GM21381 (cell line): Measurements from ENCODE around the gene WDR17.

Source experiments
- ATAC-seq: cut with Tn5 transposase; IDR thresholded peaks from one replicate; pipeline ENCODE4 v1.9.1; 2021; ENCODE audit warnings: mild to moderate bottlenecking, moderate library complexity; ENCODE audit not compliant: unreplicated experiment

The WDR17 gene

DNA sequence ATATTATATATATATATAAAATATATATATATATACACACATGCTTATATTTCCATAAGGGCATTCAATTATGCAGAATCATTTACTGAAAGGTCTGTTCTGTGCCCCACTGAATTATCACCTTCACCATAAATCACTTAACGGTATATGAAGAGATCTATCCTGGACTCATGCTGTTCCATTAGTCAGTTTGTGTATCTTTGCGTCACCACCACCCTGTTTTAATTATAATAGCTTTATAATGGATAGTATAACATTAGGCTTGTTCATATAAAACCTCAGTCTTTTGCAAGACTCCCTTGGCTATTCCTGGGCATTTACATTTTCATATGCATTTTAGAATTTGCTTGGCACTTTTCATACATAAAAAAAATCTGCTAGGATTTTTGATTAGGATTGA lies 19.1 kb downstream of the WDR17 start:
- ATAC-seq = no peak

DNA sequence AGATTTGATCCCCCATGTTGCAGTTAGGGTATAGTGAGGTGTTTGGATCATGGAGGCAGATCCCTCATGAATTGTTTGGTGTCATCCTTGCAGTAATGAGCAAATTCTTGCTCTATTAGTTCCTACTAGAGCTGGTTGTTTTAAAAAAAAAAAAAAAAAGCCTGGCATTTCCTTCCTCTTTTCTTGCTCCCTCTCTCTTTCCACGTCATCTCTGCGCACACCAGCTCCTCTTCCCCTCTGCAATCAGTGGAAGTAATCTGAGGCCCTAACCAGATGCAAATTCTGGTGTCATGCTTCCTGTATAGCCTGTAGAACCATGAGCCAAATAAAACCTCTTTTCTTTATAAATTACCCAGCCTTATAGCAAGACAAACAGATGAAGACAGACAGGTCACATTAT lies 24.5 kb downstream of the WDR17 start:
- ATAC-seq = peak; percentile 67

DNA sequence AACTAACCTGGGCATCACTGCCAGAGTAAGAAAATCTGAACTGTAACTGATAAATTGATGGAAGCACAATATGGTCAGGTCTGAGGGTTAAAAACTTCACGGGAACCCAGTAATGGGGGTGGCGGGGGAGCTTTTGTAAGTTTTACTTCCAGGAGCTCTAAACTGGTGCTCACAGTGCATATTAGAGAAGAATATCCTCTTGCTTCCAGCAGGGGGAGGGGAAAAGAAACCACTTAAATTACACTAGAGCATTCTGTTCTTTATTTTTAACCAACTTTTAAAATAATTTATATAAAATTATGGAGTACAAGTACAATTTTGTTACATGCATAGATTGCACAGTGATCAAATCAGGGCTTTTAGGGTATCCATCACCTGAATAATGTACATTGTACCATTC lies 33.7 kb downstream of the WDR17 start:
- no peak for ATAC-seq

DNA sequence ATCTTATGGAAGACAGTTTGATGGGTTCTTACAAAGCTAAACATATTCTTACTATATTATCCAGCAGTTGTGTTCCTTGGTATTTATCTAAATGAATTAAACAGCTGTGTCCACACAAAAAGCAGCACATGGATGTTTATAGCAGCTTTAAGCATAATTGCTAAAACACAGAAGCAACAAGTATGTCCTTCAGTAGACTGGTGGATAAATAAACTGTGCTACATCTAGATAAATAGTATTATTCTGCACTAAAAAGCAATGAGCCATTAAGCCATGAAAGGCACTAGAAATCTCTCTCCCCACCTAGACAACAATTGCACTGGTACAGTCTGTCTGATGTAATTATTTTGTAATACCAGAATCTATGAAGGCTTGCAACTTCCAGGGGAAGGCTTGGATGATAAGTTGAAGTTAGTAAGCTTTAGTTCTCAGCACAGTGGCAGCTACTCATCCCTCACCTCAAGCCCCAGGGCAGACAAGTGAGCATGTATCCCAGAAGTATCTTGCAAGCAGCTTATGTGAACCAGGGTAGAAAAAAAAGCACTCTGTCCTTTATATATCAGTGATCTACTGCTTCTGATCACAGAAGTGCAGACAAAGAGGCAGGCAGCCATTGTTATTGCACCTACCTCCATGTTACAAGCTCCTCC lies 36.9 kb downstream of the WDR17 start:
- no peak for ATAC-seq

DNA sequence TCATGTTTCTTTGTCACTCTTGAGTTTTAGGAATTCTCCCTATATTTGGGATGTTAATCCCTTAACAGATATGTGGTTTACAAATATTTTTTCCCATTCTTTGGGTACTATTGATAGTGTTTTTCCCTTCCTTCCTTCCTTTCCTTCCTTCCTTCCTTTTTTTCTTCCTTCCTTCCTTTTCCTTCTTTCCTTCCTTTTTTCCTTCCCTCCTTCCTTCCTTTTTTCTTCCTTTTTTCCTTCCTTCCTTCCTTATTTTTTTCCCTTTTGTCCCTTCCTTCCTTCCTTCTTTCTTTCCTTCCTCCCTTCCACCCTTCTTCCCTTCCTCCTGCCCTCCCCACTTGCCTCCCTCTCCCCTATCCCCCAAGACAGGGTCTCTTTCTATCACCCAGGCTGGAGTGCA lies 42.1 kb downstream of the WDR17 start:
- no peak for ATAC-seq

DNA sequence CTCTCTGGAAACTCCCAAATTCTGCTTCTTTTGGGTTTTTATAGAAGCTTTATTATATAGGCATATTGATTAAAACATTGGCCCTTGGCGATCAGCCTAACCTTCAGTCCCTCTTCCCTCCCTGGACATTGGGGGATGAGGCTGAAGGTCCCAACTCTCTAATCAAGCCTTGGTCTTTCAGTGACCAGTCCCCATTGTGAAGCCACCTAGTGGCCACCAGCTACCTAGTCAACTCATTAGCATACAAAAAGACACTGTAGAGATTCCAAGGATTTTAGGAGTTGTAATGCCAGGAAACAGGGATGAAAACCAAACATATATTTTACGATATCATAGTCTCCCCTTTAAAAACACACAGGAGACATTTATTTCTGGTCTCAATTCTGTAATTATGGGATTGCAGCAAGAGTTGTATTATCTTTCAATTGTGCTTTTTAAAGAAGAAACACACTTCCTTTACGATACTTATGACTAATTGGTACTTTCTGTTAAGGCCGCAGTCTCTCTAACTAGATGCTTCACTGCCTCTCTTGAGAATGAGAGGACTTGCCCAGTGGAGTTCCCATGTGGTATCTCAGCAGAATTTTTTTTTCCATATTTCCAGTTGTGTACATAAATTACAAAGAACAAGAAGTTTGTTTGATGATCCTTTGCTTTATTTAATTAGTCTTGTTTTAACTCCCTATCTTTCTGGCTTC lies 58.2 kb downstream of the WDR17 start:
- ATAC-seq = peak; percentile 100

DNA sequence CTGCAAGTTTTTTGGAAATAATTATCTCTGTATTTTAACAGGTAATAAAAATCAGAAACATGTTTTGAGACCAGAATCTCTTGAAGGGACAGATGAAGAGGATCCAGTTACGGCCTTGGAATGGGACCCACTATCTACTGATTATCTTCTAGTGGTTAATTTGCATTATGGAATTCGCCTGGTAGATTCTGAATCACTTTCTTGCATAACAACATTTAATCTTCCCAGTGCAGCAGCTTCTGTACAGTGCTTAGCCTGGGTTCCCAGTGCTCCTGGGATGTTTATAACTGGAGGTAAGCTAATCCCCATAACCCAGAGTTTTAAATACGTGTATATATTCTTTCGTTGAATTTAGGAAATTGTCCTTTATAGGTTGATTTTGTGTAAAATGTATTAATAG lies 59.4 kb downstream of the WDR17 start:
- ATAC-seq = no peak

DNA sequence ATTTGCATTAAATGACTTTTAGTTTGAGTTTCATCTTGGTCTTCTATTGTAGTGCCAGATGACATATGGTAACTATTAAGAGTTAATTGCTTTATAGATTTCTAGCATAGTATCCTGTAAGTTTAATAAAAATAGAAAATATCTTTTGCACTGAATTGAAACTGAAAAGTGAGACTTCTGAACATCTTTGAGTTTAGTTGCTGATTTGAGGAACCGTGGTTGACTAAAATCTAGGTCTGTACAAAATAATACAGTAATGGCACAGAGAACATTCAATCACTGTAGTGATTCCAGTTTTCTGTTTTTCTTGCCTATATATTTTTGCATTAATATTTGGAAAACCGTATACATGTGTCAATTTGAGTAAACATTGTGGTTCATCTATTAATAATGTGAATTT lies 69.0 kb downstream of the WDR17 start:
- peak; percentile 51 for ATAC-seq

DNA sequence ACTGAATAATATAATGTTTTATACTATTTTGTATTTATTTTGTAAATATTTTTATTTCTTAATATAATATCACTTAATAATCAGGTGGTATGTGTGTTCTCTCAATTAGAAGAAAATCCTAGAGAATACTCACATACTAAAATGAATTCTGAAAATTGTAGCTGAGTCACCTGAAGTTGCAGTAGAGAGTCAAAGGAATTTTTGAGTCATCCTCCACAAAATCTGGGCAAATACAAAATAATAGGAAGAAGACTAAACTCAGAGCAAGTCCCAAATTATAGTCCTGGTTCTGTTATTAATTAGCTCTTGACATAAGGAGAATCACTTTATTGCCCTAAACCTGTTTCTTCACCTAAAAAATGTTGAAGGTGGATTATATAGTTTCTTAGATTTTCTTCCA lies 72.0 kb downstream of the WDR17 start:
- no peak for ATAC-seq

DNA sequence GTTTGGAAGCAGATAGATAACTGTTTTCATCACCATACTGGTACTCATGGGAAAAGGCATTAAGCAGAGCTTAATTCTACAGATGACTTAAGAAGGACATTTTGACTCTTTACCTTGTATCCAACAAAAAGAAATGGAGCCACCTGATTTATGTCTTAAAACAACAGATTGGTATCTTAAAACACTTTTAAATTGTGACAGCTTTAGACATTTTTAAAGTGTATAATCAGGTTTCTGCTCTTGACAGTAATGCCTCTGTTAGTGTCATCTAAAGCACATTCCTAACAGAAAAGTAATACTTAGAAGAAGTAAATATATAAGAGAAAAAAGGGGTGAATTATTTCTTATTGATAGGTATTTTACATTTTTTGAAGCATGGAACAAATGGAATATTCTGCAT lies 73.9 kb downstream of the WDR17 start:
- no peak for ATAC-seq

DNA sequence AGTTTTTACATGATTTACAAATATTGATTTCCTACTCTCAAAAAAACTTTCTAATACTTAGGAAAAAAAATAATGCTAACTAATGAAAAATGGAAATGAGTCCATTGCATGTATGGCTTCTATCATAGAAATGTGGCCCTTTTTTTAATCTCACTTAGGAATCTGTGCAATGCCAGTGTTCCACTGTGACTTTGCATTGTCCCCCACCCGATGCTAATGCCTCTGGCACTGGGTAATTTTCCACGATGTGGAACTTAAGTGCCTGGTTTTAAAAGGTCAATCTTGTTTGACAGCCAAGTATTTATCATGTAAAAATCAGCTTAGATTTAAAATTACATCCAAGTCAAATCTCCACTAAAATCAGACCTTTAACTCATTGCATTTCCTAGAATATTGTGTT lies 76.6 kb downstream of the WDR17 start:
- no peak for ATAC-seq

DNA sequence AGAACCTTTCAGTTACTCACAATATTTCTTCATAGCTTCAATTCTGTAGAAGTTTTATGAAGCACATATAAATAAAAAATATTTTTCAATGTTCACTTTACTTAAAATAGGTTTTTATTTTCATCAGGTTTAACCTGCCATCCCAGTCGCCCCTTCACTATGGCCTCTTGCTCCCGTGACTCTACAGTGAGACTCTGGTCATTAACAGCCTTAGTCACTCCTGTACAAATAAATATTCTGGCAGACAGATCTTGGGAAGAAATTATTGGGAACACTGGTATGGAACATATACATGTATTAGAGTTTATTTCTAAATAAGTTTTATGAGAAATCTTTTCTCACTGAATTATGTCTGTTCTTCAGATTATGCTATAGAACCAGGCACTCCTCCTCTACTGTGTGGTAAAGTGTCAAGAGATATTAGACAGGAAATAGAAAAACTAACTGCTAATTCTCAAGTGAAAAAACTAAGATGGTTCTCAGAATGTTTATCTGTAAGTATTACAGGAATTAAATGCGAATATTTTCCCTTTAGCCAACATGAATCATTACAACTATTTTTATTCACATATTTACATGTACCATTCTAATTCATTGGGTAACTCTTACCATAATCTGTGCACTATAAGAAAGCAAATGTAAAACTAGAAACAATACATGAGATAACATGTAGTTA lies 84.2 kb downstream of the WDR17 start:
- no peak for ATAC-seq

DNA sequence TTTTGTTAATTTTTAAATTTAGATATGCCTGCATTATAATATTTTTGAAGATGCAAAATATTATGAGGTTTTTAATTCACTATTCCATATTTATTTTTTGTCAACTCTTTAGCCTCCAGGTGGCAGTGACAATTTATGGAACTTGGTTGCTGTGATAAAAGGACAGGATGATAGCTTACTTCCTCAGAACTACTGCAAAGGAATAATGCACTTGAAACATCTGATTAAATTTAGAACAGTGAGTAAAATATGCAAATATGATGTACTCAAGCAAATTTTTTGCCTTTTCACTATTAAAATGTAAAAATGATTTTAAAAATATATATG lies 84.7 kb downstream of the WDR17 start:
- no peak for ATAC-seq

DNA sequence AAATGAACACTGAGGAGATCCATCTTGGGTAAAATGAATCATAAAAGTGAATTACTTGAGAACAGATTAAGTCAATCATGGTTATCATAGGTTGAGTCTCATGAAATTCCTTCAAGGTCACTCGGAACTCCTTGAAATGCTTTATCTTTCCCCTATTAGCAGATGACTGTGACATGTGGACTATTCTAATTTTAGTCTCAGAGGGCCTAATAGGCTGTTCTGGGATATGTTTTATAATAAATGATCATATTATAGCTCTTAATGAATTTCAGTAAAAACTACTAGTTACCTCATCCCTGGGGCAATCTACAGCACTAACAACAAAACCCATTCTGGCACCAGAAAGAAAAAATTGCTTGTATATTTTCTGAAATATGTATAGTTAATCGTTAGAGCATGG lies 85.1 kb downstream of the WDR17 start:
- ATAC-seq = no peak

DNA sequence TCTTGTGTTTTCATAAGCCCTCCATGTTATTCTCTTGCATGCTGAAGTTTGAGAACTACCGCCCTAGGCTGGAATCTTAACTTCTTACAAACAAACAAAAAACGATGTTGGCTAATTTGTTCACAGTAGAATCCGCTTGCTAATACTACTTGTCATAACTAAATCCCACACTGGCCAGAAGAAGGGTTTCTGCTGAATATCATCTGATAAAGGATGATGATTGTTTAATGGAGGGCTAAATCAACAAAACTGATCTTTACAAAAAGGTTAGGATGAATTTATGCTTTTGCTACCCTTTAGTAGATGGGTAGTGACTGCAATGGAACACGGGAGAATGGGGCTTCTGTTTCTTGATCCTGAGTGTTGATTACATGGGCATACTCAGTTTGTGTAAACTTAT lies 87.5 kb downstream of the WDR17 start:
- ATAC-seq = no peak

DNA sequence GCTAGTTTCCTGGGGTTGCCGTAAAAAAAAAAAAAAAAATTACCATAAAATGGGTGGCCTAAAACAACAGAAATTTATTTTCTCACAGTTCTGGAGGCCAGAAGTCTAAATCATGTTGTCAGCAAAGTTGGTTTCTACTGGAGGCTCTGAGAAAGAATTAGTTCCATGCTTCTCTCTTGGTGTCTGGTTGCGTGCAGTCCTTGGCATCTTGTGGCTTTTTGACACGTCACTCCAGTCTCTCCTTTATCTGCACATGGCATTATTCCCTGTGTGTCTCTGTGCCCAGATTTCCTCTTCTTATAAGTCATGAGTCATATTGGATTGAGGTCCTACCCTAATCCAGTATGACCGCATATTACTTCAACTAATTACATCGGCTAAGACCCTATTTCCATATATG lies 91.0 kb downstream of the WDR17 start:
- ATAC-seq = no peak

DNA sequence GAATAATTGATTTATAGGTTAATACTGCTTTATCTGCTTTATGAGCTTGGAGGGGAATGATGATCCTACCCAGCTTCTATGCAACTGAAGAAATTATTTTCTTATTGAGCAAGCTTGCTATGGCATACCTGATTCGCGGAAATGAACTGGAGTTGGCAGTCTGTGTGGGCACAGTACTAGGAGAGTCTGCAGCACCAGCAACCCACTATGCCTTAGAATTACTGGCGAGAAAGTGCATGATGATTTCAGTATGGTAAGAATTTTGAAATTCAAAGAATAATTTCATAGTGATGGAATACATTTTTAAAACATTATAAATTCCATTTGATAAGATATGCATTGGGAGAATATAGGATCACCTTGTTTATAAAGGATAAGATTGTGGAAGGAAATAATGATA lies 97.4 kb downstream of the WDR17 start:
- ATAC-seq = no peak

DNA sequence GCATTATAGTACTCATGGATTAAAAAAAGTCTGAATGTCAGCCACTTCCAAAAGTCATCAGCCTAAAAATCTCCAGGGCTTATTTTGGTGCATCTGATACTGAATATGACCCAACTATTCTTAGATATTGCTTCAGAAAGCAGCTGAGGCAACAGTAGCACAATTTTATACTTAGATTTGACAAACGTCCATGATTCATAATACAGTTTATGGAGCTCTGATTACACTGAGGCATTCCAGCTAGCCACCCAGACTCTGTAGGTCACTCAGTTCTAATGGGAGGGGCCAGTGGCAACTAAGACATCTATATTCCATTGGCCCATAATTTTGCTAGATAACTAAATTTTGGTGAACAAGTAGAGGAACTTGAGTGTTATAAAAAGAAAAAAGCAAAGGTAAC lies 119.4 kb downstream of the WDR17 start:
- ATAC-seq = no peak

DNA sequence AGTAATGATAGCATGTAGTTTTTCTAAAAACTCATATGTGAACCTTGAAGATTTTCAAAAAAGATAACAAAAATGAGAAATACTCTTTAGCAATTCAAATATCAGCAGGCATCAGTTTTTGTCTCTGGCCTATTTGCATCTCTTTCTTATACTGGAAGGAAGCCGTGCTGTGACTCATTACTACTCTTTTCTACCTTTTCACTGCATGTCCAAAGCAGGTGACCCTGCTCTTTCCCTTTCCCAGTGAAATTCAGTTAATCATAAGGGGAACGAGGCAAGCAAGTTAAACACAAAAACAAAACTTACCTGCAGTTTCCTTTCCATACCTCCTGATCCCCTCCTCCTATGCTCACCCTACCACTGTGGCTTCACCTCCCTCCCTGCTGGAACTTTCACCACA lies 120.4 kb downstream of the WDR17 start:
- no peak for ATAC-seq

DNA sequence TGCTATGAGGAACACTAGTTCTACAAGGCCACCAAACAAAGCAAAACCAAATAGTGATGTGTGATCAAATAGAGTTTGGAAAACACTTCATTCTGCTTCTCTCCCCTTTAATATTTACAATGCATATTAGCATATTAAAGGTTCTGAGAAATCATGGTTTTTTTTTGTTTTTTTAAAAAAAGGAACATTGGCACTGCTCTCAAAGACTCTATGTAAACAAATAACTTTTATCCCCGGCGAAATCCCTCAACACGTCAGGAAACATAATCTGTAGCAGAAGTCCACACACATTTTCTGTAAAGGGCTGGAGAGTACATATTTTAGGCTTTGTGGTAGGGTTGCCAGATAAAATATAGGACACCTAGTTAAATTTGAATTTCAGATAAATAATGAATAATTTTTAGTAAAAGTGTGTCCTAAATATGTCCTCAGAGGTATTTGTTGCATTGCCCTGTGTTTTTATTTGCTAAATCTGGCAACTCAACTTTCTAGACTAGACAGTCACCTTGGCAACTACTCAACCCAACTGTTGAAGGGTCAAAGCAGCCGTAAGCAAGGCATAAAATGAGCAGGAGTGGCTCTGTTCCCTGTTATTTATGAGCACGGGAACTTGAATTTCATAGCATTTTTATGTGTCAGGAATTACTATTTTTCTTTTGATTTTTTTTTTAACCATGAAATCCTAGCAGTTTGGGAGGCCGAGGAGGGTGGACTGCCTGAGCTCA lies 121.2 kb downstream of the WDR17 start:
- ATAC-seq = no peak

DNA sequence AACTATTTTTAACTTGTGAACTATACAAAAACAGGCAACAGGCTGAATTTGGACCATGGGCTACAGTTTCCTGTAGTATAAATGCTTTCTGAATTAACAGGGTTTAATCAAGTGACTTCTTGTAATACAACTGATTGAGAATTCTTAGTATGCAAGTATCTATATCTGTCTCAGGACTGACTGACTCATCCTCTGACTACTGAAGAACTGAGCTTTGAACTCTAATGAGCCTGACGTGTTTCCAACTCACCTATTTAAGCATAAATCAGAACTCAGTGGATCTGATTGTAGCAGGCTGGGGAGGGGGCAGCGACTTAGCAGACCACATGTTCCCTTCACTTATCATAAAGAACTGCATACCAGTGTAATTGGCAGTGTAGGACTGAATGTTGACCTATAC lies 122.0 kb downstream of the WDR17 start:
- no peak for ATAC-seq

DNA sequence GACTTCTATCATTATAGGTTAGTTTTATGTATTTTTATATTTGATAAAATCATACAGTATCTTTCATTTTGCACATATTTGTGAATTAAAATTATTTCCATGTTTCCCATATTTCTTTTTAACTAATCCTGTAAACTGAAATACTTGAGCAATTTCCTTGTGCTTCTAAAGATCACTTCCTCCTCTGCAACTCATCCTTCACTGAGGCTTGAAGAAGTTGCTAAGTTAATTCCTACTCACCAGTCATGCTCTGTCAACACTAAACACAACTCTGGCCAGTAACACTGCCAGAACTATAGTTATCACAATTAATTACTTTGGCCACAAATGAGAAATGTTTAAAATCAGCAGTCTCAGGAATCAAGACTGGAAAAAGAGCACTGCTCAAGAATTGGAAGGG lies 123.0 kb downstream of the WDR17 start:
- ATAC-seq = no peak
